ENCODE data around the gene DNAJC13.

DNA sequence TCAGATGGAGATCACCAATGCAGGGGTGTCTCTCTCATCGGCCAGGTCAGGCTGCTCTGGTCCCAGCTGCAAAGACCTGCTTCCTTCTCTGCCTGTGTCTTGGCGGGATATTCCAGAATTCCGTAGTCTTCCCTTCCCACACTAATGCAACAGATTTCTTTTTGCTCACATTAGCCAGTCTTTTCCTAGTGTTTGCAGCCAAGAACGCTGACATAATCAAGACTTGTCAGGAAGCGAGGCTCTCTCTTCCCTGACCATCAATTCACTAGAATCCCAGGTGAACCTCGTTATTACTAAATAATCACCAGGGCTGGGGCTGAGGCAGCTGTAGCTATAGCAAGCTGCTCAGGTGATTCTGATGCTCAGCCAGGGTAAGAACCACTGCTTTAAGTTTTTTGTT is 136.5 kb downstream of the DNAJC13 start:
- TF ChIP-seq, protein P1, sequence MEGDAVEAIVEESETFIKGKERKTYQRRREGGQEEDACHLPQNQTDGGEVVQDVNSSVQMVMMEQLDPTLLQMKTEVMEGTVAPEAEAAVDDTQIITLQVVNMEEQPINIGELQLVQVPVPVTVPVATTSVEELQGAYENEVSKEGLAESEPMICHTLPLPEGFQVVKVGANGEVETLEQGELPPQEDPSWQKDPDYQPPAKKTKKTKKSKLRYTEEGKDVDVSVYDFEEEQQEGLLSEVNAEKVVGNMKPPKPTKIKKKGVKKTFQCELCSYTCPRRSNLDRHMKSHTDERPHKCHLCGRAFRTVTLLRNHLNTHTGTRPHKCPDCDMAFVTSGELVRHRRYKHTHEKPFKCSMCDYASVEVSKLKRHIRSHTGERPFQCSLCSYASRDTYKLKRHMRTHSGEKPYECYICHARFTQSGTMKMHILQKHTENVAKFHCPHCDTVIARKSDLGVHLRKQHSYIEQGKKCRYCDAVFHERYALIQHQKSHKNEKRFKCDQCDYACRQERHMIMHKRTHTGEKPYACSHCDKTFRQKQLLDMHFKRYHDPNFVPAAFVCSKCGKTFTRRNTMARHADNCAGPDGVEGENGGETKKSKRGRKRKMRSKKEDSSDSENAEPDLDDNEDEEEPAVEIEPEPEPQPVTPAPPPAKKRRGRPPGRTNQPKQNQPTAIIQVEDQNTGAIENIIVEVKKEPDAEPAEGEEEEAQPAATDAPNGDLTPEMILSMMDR (conservative IDR thresholded peaks at IDR 0.05; ENCODE audit: low read length) = no peak
- TF ChIP-seq EZH2phosphoT487 (IDR thresholded peaks at IDR 0.05; ENCODE audit: borderline replicate concordance, low read depth, low read length) = no peak

Data from OCI-LY7 (cell line).